C4-2B (cell line): ENCODE measurements around the gene NUMB.

Experiments used
- ZFX ChIP-seq: fragments of 450-650 bp; IDR thresholded peaks from 2 replicates; pipeline ENCODE4 v1.6.1; 2017
- TF ChIP-seq, protein P1 (sequence below): fragments of 450-650 bp; conservative IDR thresholded peaks from 2 replicates; pipeline ENCODE4 v1.5.1; 2017; ENCODE audit warnings: mild to moderate bottlenecking

DNA sequence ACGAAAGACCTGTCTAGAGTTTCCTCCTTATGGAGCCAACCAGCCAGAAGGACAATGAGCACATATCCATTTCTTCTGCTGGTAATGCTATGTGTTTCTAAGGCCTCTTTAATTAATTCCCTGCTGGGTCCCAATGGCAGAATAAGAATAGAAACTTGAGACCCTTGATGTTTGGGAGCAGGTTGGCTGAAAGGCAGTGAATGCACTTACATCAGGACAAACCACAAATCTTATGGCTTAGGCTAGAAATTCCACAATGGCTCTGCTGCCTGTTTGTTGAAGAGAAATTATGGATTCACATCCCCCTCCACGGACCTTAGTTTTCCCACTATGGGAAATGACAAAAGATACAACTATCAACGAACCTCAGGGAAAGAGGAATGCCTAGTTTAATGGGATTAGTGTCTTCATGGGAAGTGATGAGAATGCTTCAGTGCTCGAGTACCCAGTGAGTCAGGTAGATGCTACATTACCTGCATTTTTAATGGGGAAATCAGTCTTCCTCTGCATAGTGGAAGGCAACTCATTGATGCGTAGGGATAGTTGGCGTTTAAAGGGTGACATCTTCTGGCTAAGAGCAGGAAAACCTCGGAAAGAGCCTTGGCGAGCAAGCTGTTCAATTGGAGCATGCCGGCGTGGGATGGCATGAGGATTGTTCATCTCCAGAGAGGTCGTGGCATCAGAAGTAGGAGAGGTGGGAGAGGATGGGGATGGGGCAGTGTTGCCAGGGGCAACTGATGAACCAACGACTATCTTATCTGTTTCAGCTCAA lies 174.6 kb downstream of the NUMB start:
- TF ChIP-seq, protein P1, sequence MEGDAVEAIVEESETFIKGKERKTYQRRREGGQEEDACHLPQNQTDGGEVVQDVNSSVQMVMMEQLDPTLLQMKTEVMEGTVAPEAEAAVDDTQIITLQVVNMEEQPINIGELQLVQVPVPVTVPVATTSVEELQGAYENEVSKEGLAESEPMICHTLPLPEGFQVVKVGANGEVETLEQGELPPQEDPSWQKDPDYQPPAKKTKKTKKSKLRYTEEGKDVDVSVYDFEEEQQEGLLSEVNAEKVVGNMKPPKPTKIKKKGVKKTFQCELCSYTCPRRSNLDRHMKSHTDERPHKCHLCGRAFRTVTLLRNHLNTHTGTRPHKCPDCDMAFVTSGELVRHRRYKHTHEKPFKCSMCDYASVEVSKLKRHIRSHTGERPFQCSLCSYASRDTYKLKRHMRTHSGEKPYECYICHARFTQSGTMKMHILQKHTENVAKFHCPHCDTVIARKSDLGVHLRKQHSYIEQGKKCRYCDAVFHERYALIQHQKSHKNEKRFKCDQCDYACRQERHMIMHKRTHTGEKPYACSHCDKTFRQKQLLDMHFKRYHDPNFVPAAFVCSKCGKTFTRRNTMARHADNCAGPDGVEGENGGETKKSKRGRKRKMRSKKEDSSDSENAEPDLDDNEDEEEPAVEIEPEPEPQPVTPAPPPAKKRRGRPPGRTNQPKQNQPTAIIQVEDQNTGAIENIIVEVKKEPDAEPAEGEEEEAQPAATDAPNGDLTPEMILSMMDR, result no peak; the same call in none of the 2 replicates
- no peak for TF ChIP-seq ZFX
